Mucosa of descending colon (tissue), 3 donors: Measurements from ENCODE around the gene CYGB. TPM values are rescaled to one million over a fixed set of nuclear protein-coding genes. Genes with fewer than 3 reads are reported as not detected.
"Not testable (repeated sequence)": the region's sequence is repeated elsewhere in the genome, so short reads cannot be mapped to it uniquely, and the experiment has no call there.

ENCODE experiments used
- ATAC-seq: fragments of 200-7000 bp; cut with Tn5 transposase; one replicate; pipeline ENCODE4 v1.9.1; 2020; ENCODE audit warnings: mild to moderate bottlenecking, moderate library complexity
- DNase-seq, 3 donors: peaks; one replicate each; pipeline ENCODE4 v3.0.0-alpha.2; 2020
- H3K36me3 ChIP-seq: fragments of 200-600 bp; one replicate; pipeline ENCODE4 v1.8.0; 2021; ENCODE audit warnings: low read depth, mild to moderate bottlenecking
- H3K4me1 ChIP-seq: fragments of 200-600 bp; one replicate; pipeline ENCODE4 v1.8.0; 2021; ENCODE audit warnings: low read depth, mild to moderate bottlenecking
- H3K4me3 ChIP-seq: fragments of 200-600 bp; one replicate; pipeline ENCODE4 v1.8.0; 2021; ENCODE audit warnings: mild to moderate bottlenecking
- H3K9me3 ChIP-seq: fragments of 200-600 bp; one replicate; pipeline ENCODE4 v1.8.0; 2021; ENCODE audit warnings: mild to moderate bottlenecking
- CTCF ChIP-seq: fragments of 200-600 bp; IDR thresholded peaks from one replicate; pipeline ENCODE4 v1.8.0; 2022; ENCODE audit warnings: antibody characterized with exemption, mild to moderate bottlenecking
- intact Hi-C, 2 donors: fragments of 100-400 bp; cut with DNase I in 1 of 2; cut with micrococcal nuclease in 1 of 2; formaldehyde crosslinking; loops; one replicate each; pipeline versions ENCODE4 v1.11.0 to v1.11.1; 2022; cut with DNase I, micrococcal nuclease
- total RNA-seq, 3 donors: library from RNA; stranded (reverse); fragmentation: NEBNext Ultra II Directional in 2 of 3; extraction: Animal tissue kit (Norgen Biotek cat#: 25700) in 2 of 3; gene quantifications; one replicate each; pipeline versions ENCODE4 v1.2.1 to v1.2.4, GENCODE V29; 2021 to 2023
- donor health status: DM: no; HTN: no; CAD: no; lungs with moderate emphysema.
- donor health status: DM: no; HTN: no; CAD: no.
- donor health status: DM: no; HTN: yes; CAD: no.

CYGB gene
- total RNA-seq, 3 donors from 2014 or later: 10.6 to 24.0 (median 15.1) TPM

- intact Hi-C loops: no loop called here
- peaks cover 26% of the 10 kb centered on the region for H3K4me1 ChIP-seq
- no peak for TF ChIP-seq CTCF
- DNase-seq (no peak), ATAC-seq (no peak)
- no peak overlapping the region for H3K4me3 ChIP-seq
- no peaks in the 10 kb centered on the region for H3K9me3 ChIP-seq
- no peaks in the 10 kb centered on the region for H3K36me3 ChIP-seq
Observed at GRCh38 chr17:76561799-76562268, 24.3 kb upstream of the CYGB start.

- ATAC-seq (no peak), DNase-seq (no peak)
- Histone ChIP-seq H3K36me3 (no peaks in the 10 kb centered on the region), H3K4me1 (peaks cover 31% of the 10 kb centered on the region), H3K4me3 (no peak overlapping the region), H3K9me3 (no peaks in the 10 kb centered on the region)
- TF ChIP-seq CTCF: no peak
- intact Hi-C loops: no loop called here
Observed at GRCh38 chr17:76561332-76561731, 23.8 kb upstream of the CYGB start.

GRCh38 chr17:76560877-76561221, 23.3 kb upstream of the CYGB start:
- ATAC-seq (no peak), DNase-seq (no peak)
- no peak for TF ChIP-seq CTCF
- intact Hi-C loops: no loop called here
- H3K36me3 ChIP-seq: no peaks in the 10 kb centered on the region
- H3K4me3 ChIP-seq: no peak overlapping the region
- no peaks in the 10 kb centered on the region for H3K9me3 ChIP-seq
- peaks cover 31% of the 10 kb centered on the region for H3K4me1 ChIP-seq

- Histone ChIP-seq H3K4me3 (no peak overlapping the region), H3K4me1 (peaks cover 31% of the 10 kb centered on the region), H3K36me3 (no peaks in the 10 kb centered on the region), H3K9me3 (no peaks in the 10 kb centered on the region)
- TF ChIP-seq CTCF: no peak
- intact Hi-C loops: no loop called here
- DNase-seq (no peak), ATAC-seq (no peak)
Observed at GRCh38 chr17:76560036-76560876, 22.7 kb upstream of the CYGB start.

GRCh38 chr17:76559460-76559859, 22.0 kb upstream of the CYGB start:
- H3K9me3 ChIP-seq, H3K36me3 ChIP-seq, ATAC-seq, DNase-seq, intact Hi-C loops, H3K4me3 ChIP-seq: not testable (repeated sequence)
- H3K4me1 ChIP-seq: peaks cover 31% of the 10 kb centered on the region

DNA sequence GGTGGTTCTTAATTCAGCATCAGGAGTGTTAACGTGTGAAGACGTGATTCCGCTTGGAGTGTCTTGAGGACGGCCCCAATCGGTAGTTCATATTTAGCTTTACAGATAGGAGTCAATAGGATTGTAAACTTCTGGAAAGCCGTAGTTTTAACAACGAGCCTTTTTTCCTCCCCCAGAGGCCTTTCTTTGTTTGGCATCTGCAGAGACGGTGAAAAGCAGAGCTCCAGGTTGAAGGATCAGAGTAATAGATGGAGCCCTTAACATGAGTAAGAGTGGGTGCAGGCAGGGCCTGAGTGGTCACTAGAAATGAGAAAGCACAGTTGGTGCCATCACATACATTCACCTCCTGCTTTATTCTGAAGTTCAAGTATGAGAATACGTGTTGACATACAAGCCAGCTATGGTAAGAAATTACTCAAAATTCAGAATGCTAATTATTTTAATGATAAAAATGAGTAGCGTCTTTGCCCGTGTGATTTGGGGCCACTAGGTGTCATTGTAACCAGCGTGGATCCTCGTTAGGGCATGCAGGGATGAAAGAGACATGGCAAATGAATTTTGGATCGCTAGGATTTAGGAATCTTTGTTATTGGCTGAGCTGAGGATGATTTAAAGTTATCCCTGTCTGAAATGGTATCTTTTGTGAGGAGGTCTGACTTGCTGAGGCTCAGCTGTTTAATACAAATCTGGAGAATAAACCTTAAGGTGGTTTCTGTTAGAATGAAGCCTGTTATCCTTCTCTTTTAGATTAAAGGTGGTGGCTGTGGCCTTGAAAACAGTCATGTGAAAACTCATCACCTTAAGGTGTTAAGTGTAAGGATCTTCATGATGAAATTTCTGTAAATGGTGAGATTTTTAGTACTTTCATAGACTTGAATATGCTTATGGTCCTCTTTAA, 20.9 kb upstream of the CYGB start:
- Histone ChIP-seq H3K36me3 (no peaks in the 10 kb centered on the region), H3K9me3 (no peaks in the 10 kb centered on the region), H3K4me1 (peaks cover 31% of the 10 kb centered on the region), H3K4me3 (peak overlapping the region; percentile 51)
- ATAC-seq (peak; percentile 22), DNase-seq (no peak)
- intact Hi-C loops: no loop called here
- no peak for TF ChIP-seq CTCF
